ENCODE results near the gene RPH3AL. TPM values are rescaled to one million over a fixed set of nuclear protein-coding genes. Genes with fewer than 3 reads are reported as not detected.

Gene RPH3AL
- total and polyA plus RNA-seq, 10 of the 15 experiments (the other 5 are each of a cell fraction or from before 2014, with no cell fraction given): 0.04 to 1.2 (median 0.47) TPM; not detected in 2

- ChIA-PET SMC1A (ENCODE audit: uncharacterized antibody, unreplicated experiment) (no interaction called here), RAD21 (ENCODE audit: unreplicated experiment) (no interaction called here), CTCF (no interaction called here), POLR2A (no interaction called here)
- TF ChIP-seq TCF12 (IDR thresholded peaks at IDR 0.05; ENCODE audit: low read depth, low read length) (no peak), NFXL1 (IDR thresholded peaks at IDR 0.05; ENCODE audit: borderline replicate concordance) (no peak), STAT3 (IDR thresholded peaks at IDR 0.05; ENCODE audit: low read depth, low read length) (no peak), CREM (IDR thresholded peaks at IDR 0.05; ENCODE audit: low read depth) (no peak), FOXM1 (IDR thresholded peaks at IDR 0.05; ENCODE audit: low read depth, low read length) (no peak), MEF2A (IDR thresholded peaks at IDR 0.05; ENCODE audit: insufficient read depth, low read depth, low read length) (no peak), RFX5 (IDR thresholded peaks at IDR 0.05; ENCODE audit: low read depth, low read length) (no peak), RCOR1 (conservative IDR thresholded peaks at IDR 0.05; ENCODE audit: low read depth, low read length) (no peak), TBL1XR1 (IDR thresholded peaks at IDR 0.05; ENCODE audit: low read depth, low read length) (no peak), ZNF384 (IDR thresholded peaks at IDR 0.05; ENCODE audit: borderline replicate concordance, low read depth, low read length) (no peak)
- no peaks in the 10 kb centered on the region for H3K9me3 ChIP-seq (replicated peaks; ENCODE audit: control insufficient read depth, insufficient read depth, low read length)
- DNase-seq (ENCODE audit: low read depth, low spot score) (no peak), FAIRE-seq (no peak), ATAC-seq (no peak)
- no peaks in the 10 kb centered on the region for H3K36me3 ChIP-seq (ENCODE audit: control insufficient read depth in 2 of 2, insufficient read depth in 2 of 2, low read length in 1 of 2)
- intact Hi-C loops (cut with micrococcal nuclease; ENCODE audit: unreplicated experiment) (no loop called here), in situ Hi-C loops (cut with MboI) (no loop called here)
- H3K4me3 ChIP-seq: no peak overlapping the region
- no peaks in the 10 kb centered on the region for H3K79me2 ChIP-seq (ENCODE audit: control insufficient read depth, insufficient read depth, low read length)
- H2AFZ ChIP-seq (ENCODE audit: control insufficient read depth, low read depth, low read length): no peak overlapping the region
- no peak overlapping the region for H3K27ac ChIP-seq (ENCODE audit: control insufficient read depth, insufficient read depth)
- no peak overlapping the region for H3K9ac ChIP-seq (ENCODE audit: control insufficient read depth, insufficient read depth, low read length)
- no peaks in the 10 kb centered on the region for H3K27me3 ChIP-seq (replicated peaks in 1 of 2; ENCODE audit: control insufficient read depth in 2 of 2, insufficient read depth in 2 of 2, low read length in 1 of 2)
- H4K20me1 ChIP-seq (ENCODE audit: control insufficient read depth, insufficient read depth): no peaks in the 10 kb centered on the region
- WGBS (ENCODE audit: insufficient coverage, insufficient replicate concordance, low lambda C conversion rate, missing lambda C conversion rate): 27% methylated on average over 8 of the region's 8 CpGs
- H3K4me2 ChIP-seq (ENCODE audit: control insufficient read depth, insufficient read depth): no peak overlapping the region
- BruUV-seq (replicated peaks): no TSS peak
- H3K4me1 ChIP-seq (ENCODE audit: control insufficient read depth, insufficient read depth, low read length): no peaks in the 10 kb centered on the region
Observed at GRCh38 chr17:329784-330420, 22.7 kb downstream of the RPH3AL start.
